ENCODE data around the gene KLHL29.

GRCh38 chr2:23495661-23496114 is 110.7 kb downstream of the KLHL29 start:
- TF ChIP-seq CTCF (IDR thresholded peaks at IDR 0.05) = no peak
- no peak for TF ChIP-seq EZH2 (IDR thresholded peaks at IDR 0.05; ENCODE audit: borderline replicate concordance, insufficient read depth, low read depth, low read length, poor library complexity, severe bottlenecking)

Data from B cell (primary cell).